Sigmoid colon (tissue), 4 donors: ENCODE results near the gene TSC22D1.

Source experiments
- CTCF ChIP-seq, 4 experiments: fragments of 450-650 bp in 3 of 4; fragments of 200-600 bp in 1 of 4; IDR thresholded peaks; one replicate each; pipeline ENCODE4 v1.5.1; 2016 to 2019; ENCODE audit warnings: antibody characterized with exemption in 4 of 4, mild to moderate bottlenecking in 3 of 4, moderate library complexity in 2 of 4
- EP300 ChIP-seq, 4 donors: sonication (generic); formaldehyde crosslinking; IDR thresholded peaks; one replicate each; pipeline ENCODE4 v1.6.1; 2017; ENCODE audit warnings: antibody characterized with exemption in 4 of 4
- POLR2A ChIP-seq, 2 donors: fragments of 450-650 bp; IDR thresholded peaks; one replicate each; pipeline ENCODE4 v1.6.1; 2016; ENCODE audit warnings: antibody characterized with exemption in 2 of 2, mild to moderate bottlenecking in 2 of 2, moderate library complexity in 2 of 2

GRCh38 chr13:44591316-44591715 lies 15.2 kb upstream of the TSC22D1 start:
- TF ChIP-seq CTCF (IDR thresholded peaks at IDR 0.05), result no peak
- no peak for TF ChIP-seq EP300 (IDR thresholded peaks at IDR 0.05)
- TF ChIP-seq POLR2A (IDR thresholded peaks at IDR 0.05), result no peak
